AG09319 (cell line): ENCODE results near the gene HYI.

Experiments used
- DNase-seq: peaks from one replicate; pipeline ENCODE4 v3.0.0-alpha.2; 2010; ENCODE audit warnings: low read depth; ENCODE audit errors: extremely low read depth
- TF ChIP-seq, protein P1 (sequence below): IDR thresholded peaks from 2 replicates; pipeline ENCODE4 v1.5.1; 2011; ENCODE audit warnings: low read depth, mild to moderate bottlenecking, inconsistent platforms, low read length, moderate library complexity

HYI gene

GRCh38 chr1:43450251-43450941 lies 3.3 kb downstream of the HYI start:
- TF ChIP-seq, protein P1, sequence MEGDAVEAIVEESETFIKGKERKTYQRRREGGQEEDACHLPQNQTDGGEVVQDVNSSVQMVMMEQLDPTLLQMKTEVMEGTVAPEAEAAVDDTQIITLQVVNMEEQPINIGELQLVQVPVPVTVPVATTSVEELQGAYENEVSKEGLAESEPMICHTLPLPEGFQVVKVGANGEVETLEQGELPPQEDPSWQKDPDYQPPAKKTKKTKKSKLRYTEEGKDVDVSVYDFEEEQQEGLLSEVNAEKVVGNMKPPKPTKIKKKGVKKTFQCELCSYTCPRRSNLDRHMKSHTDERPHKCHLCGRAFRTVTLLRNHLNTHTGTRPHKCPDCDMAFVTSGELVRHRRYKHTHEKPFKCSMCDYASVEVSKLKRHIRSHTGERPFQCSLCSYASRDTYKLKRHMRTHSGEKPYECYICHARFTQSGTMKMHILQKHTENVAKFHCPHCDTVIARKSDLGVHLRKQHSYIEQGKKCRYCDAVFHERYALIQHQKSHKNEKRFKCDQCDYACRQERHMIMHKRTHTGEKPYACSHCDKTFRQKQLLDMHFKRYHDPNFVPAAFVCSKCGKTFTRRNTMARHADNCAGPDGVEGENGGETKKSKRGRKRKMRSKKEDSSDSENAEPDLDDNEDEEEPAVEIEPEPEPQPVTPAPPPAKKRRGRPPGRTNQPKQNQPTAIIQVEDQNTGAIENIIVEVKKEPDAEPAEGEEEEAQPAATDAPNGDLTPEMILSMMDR, result no peak
- no peak for DNase-seq

GRCh38 chr1:43449708-43450069 lies 4.0 kb downstream of the HYI start:
- TF ChIP-seq, protein P1, result no peak
- DNase-seq, result no peak

- TF ChIP-seq, protein P1, result no peak
- no peak for DNase-seq
Observed at GRCh38 chr1:43448955-43449707, 4.6 kb downstream of the HYI start.

DNA sequence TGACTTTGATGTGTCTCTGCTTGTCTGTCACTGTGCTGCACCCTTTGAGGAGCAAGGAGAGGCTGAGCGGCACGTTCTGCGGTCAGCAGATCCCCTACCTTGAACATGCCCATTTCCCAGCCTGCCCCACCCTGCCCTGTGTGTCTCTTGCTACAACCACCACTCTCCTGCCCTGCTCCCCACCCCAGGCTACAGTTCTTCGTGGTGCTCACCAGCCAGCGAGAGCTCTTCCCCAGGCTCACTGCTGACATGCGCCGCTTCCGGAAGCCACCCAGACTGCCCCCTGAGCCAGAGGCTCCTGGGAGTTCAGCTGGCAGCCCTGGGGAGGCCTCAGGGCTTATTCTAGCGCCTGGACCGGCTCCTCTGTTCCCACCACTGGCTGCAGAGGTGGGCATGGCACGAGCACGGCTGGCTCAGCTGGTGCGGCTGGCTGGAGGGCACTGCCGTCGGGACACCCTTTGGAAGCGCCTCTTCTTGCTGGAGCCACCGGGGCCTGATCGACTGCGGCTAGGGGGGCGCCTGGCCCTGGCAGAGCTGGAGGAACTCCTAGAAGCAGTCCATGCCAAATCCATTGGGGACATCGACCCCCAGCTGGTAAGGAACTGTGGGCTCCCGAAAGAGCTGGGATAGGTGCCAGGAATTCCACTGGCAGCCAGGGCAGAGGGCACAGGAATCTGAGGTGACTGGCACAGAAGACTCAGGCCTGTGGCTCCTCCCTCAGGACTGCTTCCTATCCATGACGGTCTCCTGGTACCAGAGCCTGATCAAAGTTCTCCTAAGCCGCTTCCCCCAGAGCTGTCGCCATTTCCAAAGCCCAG lies 5.6 kb downstream of the HYI start:
- DNase-seq, result no peak
- TF ChIP-seq, protein P1, result no peak

DNA sequence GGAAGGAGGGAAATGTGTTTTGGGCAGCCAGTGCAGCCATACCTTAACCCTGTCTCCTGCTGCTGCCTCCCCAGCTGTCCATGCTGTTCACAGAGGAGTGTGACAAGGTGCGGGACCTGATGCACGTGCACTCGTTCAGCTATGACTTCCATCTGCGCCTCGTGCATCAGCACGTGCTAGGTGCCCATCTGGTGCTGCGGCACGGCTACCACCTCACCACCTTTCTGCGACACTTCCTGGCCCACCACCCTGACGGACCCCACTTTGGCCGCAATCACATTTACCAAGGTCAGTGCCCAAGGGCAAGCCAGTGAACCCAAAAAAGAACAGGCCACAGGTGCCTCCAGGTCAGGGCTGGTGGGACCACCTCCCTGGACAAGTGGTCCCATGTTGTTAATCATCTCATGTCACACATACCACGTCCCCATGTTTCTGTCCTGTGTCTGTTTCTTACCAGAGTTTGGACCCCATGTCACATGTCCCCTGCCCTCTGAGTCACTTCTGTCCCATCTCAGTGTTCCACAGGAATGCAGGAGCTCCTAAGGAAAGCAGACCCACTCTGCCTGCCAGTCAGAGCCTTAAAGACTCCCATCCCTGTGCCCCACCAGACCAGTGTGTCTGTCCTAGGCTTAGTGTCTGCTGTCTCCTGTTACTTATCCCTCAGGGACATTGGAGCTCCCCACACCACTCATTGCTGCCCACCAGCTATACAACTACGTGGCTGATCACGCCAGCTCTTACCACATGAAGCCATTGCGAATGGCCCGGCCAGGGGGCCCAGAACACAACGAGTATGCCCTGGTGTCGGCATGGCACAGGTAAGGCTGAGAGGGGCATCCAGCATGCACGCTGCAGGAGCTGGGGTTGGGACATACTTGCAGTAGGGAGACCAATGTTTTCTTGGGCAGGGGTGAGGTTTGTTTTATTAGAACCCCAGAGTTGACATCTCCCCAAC lies 6.6 kb downstream of the HYI start:
- TF ChIP-seq, protein P1, result no peak
- no peak for DNase-seq

- TF ChIP-seq, protein P1, result no peak
- no peak for DNase-seq
Observed at GRCh38 chr1:43446388-43446740, 7.4 kb downstream of the HYI start.
